PFSK-1 (cell line): ENCODE measurements around the gene GLDN.

Experiments used
- POLR2AphosphoS5 ChIP-seq: IDR thresholded peaks from 2 replicates; pipeline ENCODE4 v1.6.1; 2012; ENCODE audit warnings: low read depth, mild to moderate bottlenecking, control low read depth, low read length, moderate library complexity
- TAF1 ChIP-seq: IDR thresholded peaks from 2 replicates; pipeline ENCODE4 v1.6.1; 2012; ENCODE audit warnings: low read length, control low read depth, borderline replicate concordance; ENCODE audit not compliant: insufficient read depth
- TF ChIP-seq, protein P1 (sequence below), 2 experiments: IDR thresholded peaks; 2 replicates each; pipeline versions ENCODE4 v1.6.1 to v1.8.0; 2011 to 2012; ENCODE audit warnings: low read depth in 2 of 2, low read length in 2 of 2, control low read depth in 1 of 2, inconsistent platforms in 1 of 2, mild to moderate bottlenecking in 1 of 2, moderate library complexity in 1 of 2; ENCODE audit not compliant: insufficient read depth in 1 of 2

- TF ChIP-seq TAF1 (no peak), POLR2AphosphoS5 (no peak)
- TF ChIP-seq, protein P1, sequence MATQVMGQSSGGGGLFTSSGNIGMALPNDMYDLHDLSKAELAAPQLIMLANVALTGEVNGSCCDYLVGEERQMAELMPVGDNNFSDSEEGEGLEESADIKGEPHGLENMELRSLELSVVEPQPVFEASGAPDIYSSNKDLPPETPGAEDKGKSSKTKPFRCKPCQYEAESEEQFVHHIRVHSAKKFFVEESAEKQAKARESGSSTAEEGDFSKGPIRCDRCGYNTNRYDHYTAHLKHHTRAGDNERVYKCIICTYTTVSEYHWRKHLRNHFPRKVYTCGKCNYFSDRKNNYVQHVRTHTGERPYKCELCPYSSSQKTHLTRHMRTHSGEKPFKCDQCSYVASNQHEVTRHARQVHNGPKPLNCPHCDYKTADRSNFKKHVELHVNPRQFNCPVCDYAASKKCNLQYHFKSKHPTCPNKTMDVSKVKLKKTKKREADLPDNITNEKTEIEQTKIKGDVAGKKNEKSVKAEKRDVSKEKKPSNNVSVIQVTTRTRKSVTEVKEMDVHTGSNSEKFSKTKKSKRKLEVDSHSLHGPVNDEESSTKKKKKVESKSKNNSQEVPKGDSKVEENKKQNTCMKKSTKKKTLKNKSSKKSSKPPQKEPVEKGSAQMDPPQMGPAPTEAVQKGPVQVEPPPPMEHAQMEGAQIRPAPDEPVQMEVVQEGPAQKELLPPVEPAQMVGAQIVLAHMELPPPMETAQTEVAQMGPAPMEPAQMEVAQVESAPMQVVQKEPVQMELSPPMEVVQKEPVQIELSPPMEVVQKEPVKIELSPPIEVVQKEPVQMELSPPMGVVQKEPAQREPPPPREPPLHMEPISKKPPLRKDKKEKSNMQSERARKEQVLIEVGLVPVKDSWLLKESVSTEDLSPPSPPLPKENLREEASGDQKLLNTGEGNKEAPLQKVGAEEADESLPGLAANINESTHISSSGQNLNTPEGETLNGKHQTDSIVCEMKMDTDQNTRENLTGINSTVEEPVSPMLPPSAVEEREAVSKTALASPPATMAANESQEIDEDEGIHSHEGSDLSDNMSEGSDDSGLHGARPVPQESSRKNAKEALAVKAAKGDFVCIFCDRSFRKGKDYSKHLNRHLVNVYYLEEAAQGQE (IDR thresholded peaks at IDR 0.05; ENCODE audit: insufficient read depth in 1 of 2, low read depth in 2 of 2, low read length in 2 of 2) = no peak
These were observed 25.5 kb downstream of the GLDN start for GRCh38 chr15:51366920-51367319.
